HepG2 (cell line): Measurements from ENCODE around the gene TNN. TPM values are rescaled to one million over a fixed set of nuclear protein-coding genes. Genes with fewer than 3 reads are reported as not detected.

ENCODE experiments used
- BORCS8-MEF2B ChIP-seq: sonication (generic); formaldehyde crosslinking; IDR thresholded peaks from 2 replicates; pipeline ENCODE4 v1.8.0; 2022; ENCODE audit warnings: mild to moderate bottlenecking, missing genetic modification reagents
- CBFB ChIP-seq: sonication (generic); formaldehyde crosslinking; IDR thresholded peaks from 2 replicates; pipeline ENCODE4 v1.4.0; 2020; ENCODE audit warnings: missing genetic modification reagents
- EHMT2 ChIP-seq: fragments of 200-600 bp; sonication (generic); IDR thresholded peaks from 2 replicates; pipeline ENCODE4 v1.7.0; 2017; ENCODE audit warnings: antibody characterized with exemption, low read depth, low read length, borderline replicate concordance
- FOXK1 ChIP-seq: sonication (generic); formaldehyde crosslinking; IDR thresholded peaks from 2 replicates; pipeline ENCODE4 v1.4.0; 2020; ENCODE audit warnings: low read depth, missing genetic modification reagents, borderline replicate concordance
- HNF4A ChIP-seq: sonication (generic); formaldehyde crosslinking; IDR thresholded peaks from 2 replicates; pipeline ENCODE4 v1.4.0; 2020; ENCODE audit warnings: missing genetic modification reagents
- KLF12 ChIP-seq: sonication (generic); formaldehyde crosslinking; IDR thresholded peaks from 2 replicates; pipeline ENCODE4 v1.4.0; 2020; ENCODE audit warnings: missing genetic modification reagents, borderline replicate concordance
- NKX3-1 ChIP-seq: sonication (generic); formaldehyde crosslinking; IDR thresholded peaks from 2 replicates; pipeline ENCODE4 v1.5.0; 2020; ENCODE audit warnings: missing genetic modification reagents
- POLR2AphosphoS5 ChIP-seq: IDR thresholded peaks from 2 replicates; pipeline ENCODE4 v1.6.1; 2012; ENCODE audit warnings: low read depth, low read length
- RAD21 ChIP-seq: fragments of 450-650 bp; formaldehyde crosslinking; IDR thresholded peaks from 2 replicates; pipeline ENCODE4 v1.5.0; 2020; ENCODE audit warnings: mild to moderate bottlenecking
- STAT6 ChIP-seq: sonication (generic); formaldehyde crosslinking; IDR thresholded peaks from 2 replicates; pipeline ENCODE4 v1.4.0; 2020; ENCODE audit warnings: missing genetic modification reagents, mild to moderate bottlenecking, borderline replicate concordance
- TBP ChIP-seq: sonication (generic); formaldehyde crosslinking; IDR thresholded peaks from 2 replicates; pipeline ENCODE4 v1.5.0; 2020; ENCODE audit warnings: missing genetic modification reagents
- THAP9 ChIP-seq: sonication (generic); formaldehyde crosslinking; IDR thresholded peaks from 2 replicates; pipeline ENCODE4; 2020; ENCODE audit warnings: missing genetic modification reagents, mild to moderate bottlenecking, borderline replicate concordance
- ZFP36L1 ChIP-seq: sonication (generic); formaldehyde crosslinking; IDR thresholded peaks from 2 replicates; pipeline ENCODE4 v1.8.0; 2022; ENCODE audit warnings: mild to moderate bottlenecking, missing genetic modification reagents, moderate library complexity
- ZNF44 ChIP-seq: sonication (generic); formaldehyde crosslinking; IDR thresholded peaks from 2 replicates; pipeline ENCODE4 v1.5.1; 2020; ENCODE audit warnings: mild to moderate bottlenecking, missing genetic modification reagents
- ZNF580 ChIP-seq: IDR thresholded peaks from 2 replicates; pipeline ENCODE4 v1.6.1; 2016; ENCODE audit warnings: low read depth, borderline replicate concordance
- ZNF747 ChIP-seq: sonication (generic); formaldehyde crosslinking; IDR thresholded peaks from 2 replicates; pipeline ENCODE4 v1.8.1; 2023; ENCODE audit warnings: missing genetic modification reagents, mild to moderate bottlenecking, borderline replicate concordance
- ZSCAN20 ChIP-seq: sonication (generic); formaldehyde crosslinking; IDR thresholded peaks from 2 replicates; pipeline ENCODE4 v1.4.0; 2020; ENCODE audit warnings: missing genetic modification reagents, mild to moderate bottlenecking, borderline replicate concordance
- polyA plus RNA-seq, 8 experiments: library from polyadenylated mRNA; depleted of rRNA in 3 of 8; stranded (reverse) in 7 of 8; unstranded in 1 of 8; fragments of >200 nt; fragmentation: Illumina TruSeq in 4 of 8; extraction: Trizol in 4 of 8; gene quantifications; 2 replicates each; pipeline versions ENCODE4 v1.2.1 to v1.2.3, GENCODE V29; 2011 to 2016; ENCODE audit warnings: low read depth in 4 of 8, missing spikeins in 1 of 8, mixed read lengths in 1 of 8; ENCODE audit not compliant: insufficient read depth in 1 of 8
- total RNA-seq, 5 experiments: library from RNA; depleted of rRNA; stranded (reverse); fragments of >200 nt; fragmentation: Illumina TruSeq; extraction: Trizol; gene quantifications; 2 replicates each; pipeline ENCODE4 v1.2.3, GENCODE V29; 2016; ENCODE audit warnings: low read depth in 1 of 5
- TF ChIP-seq, protein P1 (sequence below): sonication (generic); formaldehyde crosslinking; conservative IDR thresholded peaks from 2 replicates; pipeline ENCODE4 v1.4.0; 2020; ENCODE audit warnings: missing genetic modification reagents
- TF ChIP-seq, protein P2 (sequence below): sonication (generic); formaldehyde crosslinking; IDR thresholded peaks from 2 replicates; pipeline ENCODE4 v1.5.1; 2020; ENCODE audit warnings: mild to moderate bottlenecking, missing genetic modification reagents, moderate library complexity
- TF ChIP-seq, protein P3 (sequence below): sonication (generic); formaldehyde crosslinking; IDR thresholded peaks from 2 replicates; pipeline ENCODE4 v1.5.0; 2020; ENCODE audit warnings: mild to moderate bottlenecking, missing genetic modification reagents, moderate library complexity

Gene TNN
- total and polyA plus RNA-seq, 2 of the 13 experiments (the other 11 are each of a cell fraction or from before 2014, with no cell fraction given), result not detected

- no peak for TF ChIP-seq THAP9 (CRISPR knock-in tag)
- TF ChIP-seq KLF12, result no peak
- no peak for TF ChIP-seq HNF4A
- no peak for TF ChIP-seq BORCS8-MEF2B (CRISPR knock-in tag)
- TF ChIP-seq ZFP36L1 (CRISPR knock-in tag), result no peak
- no peak for TF ChIP-seq ZNF44
- TF ChIP-seq EHMT2, result no peak
- no peak for TF ChIP-seq NKX3-1 (CRISPR knock-in tag)
- no peak for TF ChIP-seq FOXK1 (CRISPR knock-in tag)
- no peak for TF ChIP-seq CBFB (CRISPR knock-in tag)
- TF ChIP-seq RAD21 (CRISPR knock-in tag), result peak; percentile 69
- TF ChIP-seq, protein P1, sequence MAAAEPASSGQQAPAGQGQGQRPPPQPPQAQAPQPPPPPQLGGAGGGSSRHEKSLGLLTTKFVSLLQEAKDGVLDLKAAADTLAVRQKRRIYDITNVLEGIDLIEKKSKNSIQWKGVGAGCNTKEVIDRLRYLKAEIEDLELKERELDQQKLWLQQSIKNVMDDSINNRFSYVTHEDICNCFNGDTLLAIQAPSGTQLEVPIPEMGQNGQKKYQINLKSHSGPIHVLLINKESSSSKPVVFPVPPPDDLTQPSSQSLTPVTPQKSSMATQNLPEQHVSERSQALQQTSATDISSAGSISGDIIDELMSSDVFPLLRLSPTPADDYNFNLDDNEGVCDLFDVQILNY (CRISPR knock-in tag), result no peak
- no peak for TF ChIP-seq STAT6
- no peak for TF ChIP-seq ZNF747 (CRISPR knock-in tag)
- TF ChIP-seq, protein P2, sequence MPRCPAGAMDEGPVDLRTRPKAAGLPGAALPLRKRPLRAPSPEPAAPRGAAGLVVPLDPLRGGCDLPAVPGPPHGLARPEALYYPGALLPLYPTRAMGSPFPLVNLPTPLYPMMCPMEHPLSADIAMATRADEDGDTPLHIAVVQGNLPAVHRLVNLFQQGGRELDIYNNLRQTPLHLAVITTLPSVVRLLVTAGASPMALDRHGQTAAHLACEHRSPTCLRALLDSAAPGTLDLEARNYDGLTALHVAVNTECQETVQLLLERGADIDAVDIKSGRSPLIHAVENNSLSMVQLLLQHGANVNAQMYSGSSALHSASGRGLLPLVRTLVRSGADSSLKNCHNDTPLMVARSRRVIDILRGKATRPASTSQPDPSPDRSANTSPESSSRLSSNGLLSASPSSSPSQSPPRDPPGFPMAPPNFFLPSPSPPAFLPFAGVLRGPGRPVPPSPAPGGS (CRISPR knock-in tag), result no peak
- TF ChIP-seq TBP (CRISPR knock-in tag), result no peak
- TF ChIP-seq POLR2AphosphoS5, result no peak
- TF ChIP-seq, protein P3, sequence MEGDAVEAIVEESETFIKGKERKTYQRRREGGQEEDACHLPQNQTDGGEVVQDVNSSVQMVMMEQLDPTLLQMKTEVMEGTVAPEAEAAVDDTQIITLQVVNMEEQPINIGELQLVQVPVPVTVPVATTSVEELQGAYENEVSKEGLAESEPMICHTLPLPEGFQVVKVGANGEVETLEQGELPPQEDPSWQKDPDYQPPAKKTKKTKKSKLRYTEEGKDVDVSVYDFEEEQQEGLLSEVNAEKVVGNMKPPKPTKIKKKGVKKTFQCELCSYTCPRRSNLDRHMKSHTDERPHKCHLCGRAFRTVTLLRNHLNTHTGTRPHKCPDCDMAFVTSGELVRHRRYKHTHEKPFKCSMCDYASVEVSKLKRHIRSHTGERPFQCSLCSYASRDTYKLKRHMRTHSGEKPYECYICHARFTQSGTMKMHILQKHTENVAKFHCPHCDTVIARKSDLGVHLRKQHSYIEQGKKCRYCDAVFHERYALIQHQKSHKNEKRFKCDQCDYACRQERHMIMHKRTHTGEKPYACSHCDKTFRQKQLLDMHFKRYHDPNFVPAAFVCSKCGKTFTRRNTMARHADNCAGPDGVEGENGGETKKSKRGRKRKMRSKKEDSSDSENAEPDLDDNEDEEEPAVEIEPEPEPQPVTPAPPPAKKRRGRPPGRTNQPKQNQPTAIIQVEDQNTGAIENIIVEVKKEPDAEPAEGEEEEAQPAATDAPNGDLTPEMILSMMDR (CRISPR knock-in tag), result peak; percentile 84
- no peak for TF ChIP-seq ZSCAN20 (CRISPR knock-in tag)
- TF ChIP-seq ZNF580, result no peak
Observed at GRCh38 chr1:175152006-175152652, 84.5 kb downstream of the TNN start (continued).
